A673 (cell line): ENCODE measurements around the gene CNOT6L. TPM values are rescaled to one million over a fixed set of nuclear protein-coding genes. Genes with fewer than 3 reads are reported as not detected.

ENCODE experiments used
- BruUV-seq: library from RNA; stranded (reverse); fragments of 400-500 nt; replicated peaks from 2 replicates; lab custom pipeline; 2021; lab: Mats Ljungman, UMichigan
- CTCF ChIA-PET: fragments of 300-600 bp; sonication (Branson Sonifier 250); formaldehyde crosslinking; loops from one replicate; lab custom pipeline; 2022; ENCODE audit warnings: antibody characterized with exemption; lab: Charles Lee
- POLR2A ChIA-PET: fragments of 300-600 bp; sonication (Branson Sonifier 250); formaldehyde crosslinking; loops from one replicate; lab custom pipeline; 2022; ENCODE audit warnings: antibody characterized with exemption; ENCODE audit not compliant: low non-redundant PET; lab: Charles Lee
- DNase-seq: peaks from one replicate; pipeline ENCODE4 v3.0.0-alpha.2; 2015; ENCODE audit warnings: low spot score
- H3K27ac ChIP-seq: fragments of 200-600 bp; sonication (generic); 2 replicates; pipeline ENCODE4 v1.5.1; 2016; ENCODE audit warnings: mixed run types, low read depth, mild to moderate bottlenecking, mixed read lengths, antibody characterized with exemption, low read length; ENCODE audit not compliant: poor library complexity, severe bottlenecking
- H3K27me3 ChIP-seq: fragments of 200-600 bp; sonication (generic); replicated peaks from 2 replicates; pipeline ENCODE4 v1.6.1; 2017; ENCODE audit warnings: mixed run types, low read depth, mild to moderate bottlenecking, mixed read lengths, antibody characterized with exemption, low read length; ENCODE audit not compliant: insufficient read depth, poor library complexity
- H3K36me3 ChIP-seq: fragments of 200-600 bp; sonication (generic); 2 replicates; pipeline ENCODE4 v1.6.1; 2016; ENCODE audit warnings: mixed run types, mild to moderate bottlenecking, mixed read lengths, antibody characterized with exemption, low read length; ENCODE audit not compliant: insufficient read depth, poor library complexity, severe bottlenecking
- H3K4me1 ChIP-seq: fragments of 200-600 bp; sonication (generic); 2 replicates; pipeline ENCODE4 v1.6.1; 2017; ENCODE audit warnings: mixed run types, mild to moderate bottlenecking, mixed read lengths, antibody characterized with exemption, low read length; ENCODE audit not compliant: insufficient read depth, poor library complexity, severe bottlenecking
- H3K4me3 ChIP-seq: fragments of 200-600 bp; sonication (generic); 2 replicates; pipeline ENCODE4 v1.5.1; 2016; ENCODE audit warnings: low read depth, mixed run types, mild to moderate bottlenecking, mixed read lengths, low read length; ENCODE audit not compliant: poor library complexity, severe bottlenecking
- H3K9me3 ChIP-seq: fragments of 200-600 bp; sonication (generic); 2 replicates; pipeline ENCODE4 v1.6.1; 2016; ENCODE audit warnings: mixed run types, low read depth, mild to moderate bottlenecking, mixed read lengths, antibody characterized with exemption, low read length; ENCODE audit not compliant: poor library complexity, severe bottlenecking
- CTCF ChIP-seq: fragments of 300-800, 200-600 bp; sonication (generic); conservative IDR thresholded peaks from 2 replicates; pipeline ENCODE4 v1.5.1; 2017; ENCODE audit warnings: low read depth, mild to moderate bottlenecking, antibody characterized with exemption, low read length, moderate library complexity, mixed read lengths
- EZH2 ChIP-seq: fragments of 200-600 bp; sonication (generic); IDR thresholded peaks from 2 replicates; pipeline ENCODE4 v1.6.1; 2017; ENCODE audit warnings: borderline replicate concordance, low read depth, mild to moderate bottlenecking, mixed read lengths, antibody characterized with exemption, low read length; ENCODE audit not compliant: poor library complexity, severe bottlenecking
- intact Hi-C: fragments of 100-400 bp; cut with micrococcal nuclease; formaldehyde crosslinking; loops from one replicate; pipeline ENCODE4 v1.10.0; 2022; ENCODE audit not compliant: unreplicated experiment
- total RNA-seq: library from RNA; stranded (reverse); gene quantifications from 2 replicates; pipeline ENCODE4 v1.2.3, GENCODE V29; 2021

Gene CNOT6L
- total RNA-seq, 1 experiment from 2014 or later: 13.4 TPM

GRCh38 chr4:77849278-77849965, 30.3 kb upstream of the CNOT6L start:
- no peaks in the 10 kb centered on the region for H3K9me3 ChIP-seq
- CTCF ChIA-PET: interaction anchor here (0.8 kb wide), 1 partner anchor 730 kb away, joined by 11 read pairs; no protein-coding TSS in a partner anchor
- POLR2A ChIA-PET: no interaction called here
- intact Hi-C loops: no loop called here
- DNase-seq: no peak
- no peaks in the 10 kb centered on the region for H3K27me3 ChIP-seq
- BruUV-seq: no TSS peak
- H3K36me3 ChIP-seq: no peaks in the 10 kb centered on the region
- no peaks in the 10 kb centered on the region for H3K4me1 ChIP-seq
- no peak for TF ChIP-seq EZH2
- TF ChIP-seq CTCF: no peak
- no peak overlapping the region for H3K4me3 ChIP-seq
- H3K27ac ChIP-seq: no peak overlapping the region

- intact Hi-C loops: no loop called here
- no peaks in the 10 kb centered on the region for H3K27me3 ChIP-seq
- ChIA-PET POLR2A (no interaction called here), CTCF (no interaction called here)
- no peak for DNase-seq
- H3K4me1 ChIP-seq: no peaks in the 10 kb centered on the region
- H3K36me3 ChIP-seq: no peaks in the 10 kb centered on the region
- no peak overlapping the region for H3K27ac ChIP-seq
- no peaks in the 10 kb centered on the region for H3K9me3 ChIP-seq
- no TSS peak for BruUV-seq
- TF ChIP-seq CTCF: no peak
- no peak for TF ChIP-seq EZH2
- H3K4me3 ChIP-seq: no peak overlapping the region
These were observed 29.3 kb upstream of the CNOT6L start for GRCh38 chr4:77848508-77848907.

- POLR2A ChIA-PET: no interaction called here
- intact Hi-C loops: no loop called here
- CTCF ChIA-PET: no interaction called here
These were observed 26.8 kb upstream of the CNOT6L start for GRCh38 chr4:77845929-77846328.

More at GRCh38 chr4:77845929-77846328, 26.8 kb upstream of the CNOT6L start:
- TF ChIP-seq CTCF: no peak
- no peak for TF ChIP-seq EZH2
- Histone ChIP-seq H3K36me3 (no peaks in the 10 kb centered on the region), H3K4me3 (no peak overlapping the region), H3K27ac (no peak overlapping the region), H3K9me3 (no peaks in the 10 kb centered on the region), H3K4me1 (no peaks in the 10 kb centered on the region), H3K27me3 (no peaks in the 10 kb centered on the region)
- no TSS peak for BruUV-seq
- no peak for DNase-seq
